ENCODE data around the gene ZNF532.
"Not testable (repeated sequence)": the region's sequence is repeated elsewhere in the genome, so short reads cannot be mapped to it uniquely, and the experiment has no call there.

ZNF532 gene, protein sequence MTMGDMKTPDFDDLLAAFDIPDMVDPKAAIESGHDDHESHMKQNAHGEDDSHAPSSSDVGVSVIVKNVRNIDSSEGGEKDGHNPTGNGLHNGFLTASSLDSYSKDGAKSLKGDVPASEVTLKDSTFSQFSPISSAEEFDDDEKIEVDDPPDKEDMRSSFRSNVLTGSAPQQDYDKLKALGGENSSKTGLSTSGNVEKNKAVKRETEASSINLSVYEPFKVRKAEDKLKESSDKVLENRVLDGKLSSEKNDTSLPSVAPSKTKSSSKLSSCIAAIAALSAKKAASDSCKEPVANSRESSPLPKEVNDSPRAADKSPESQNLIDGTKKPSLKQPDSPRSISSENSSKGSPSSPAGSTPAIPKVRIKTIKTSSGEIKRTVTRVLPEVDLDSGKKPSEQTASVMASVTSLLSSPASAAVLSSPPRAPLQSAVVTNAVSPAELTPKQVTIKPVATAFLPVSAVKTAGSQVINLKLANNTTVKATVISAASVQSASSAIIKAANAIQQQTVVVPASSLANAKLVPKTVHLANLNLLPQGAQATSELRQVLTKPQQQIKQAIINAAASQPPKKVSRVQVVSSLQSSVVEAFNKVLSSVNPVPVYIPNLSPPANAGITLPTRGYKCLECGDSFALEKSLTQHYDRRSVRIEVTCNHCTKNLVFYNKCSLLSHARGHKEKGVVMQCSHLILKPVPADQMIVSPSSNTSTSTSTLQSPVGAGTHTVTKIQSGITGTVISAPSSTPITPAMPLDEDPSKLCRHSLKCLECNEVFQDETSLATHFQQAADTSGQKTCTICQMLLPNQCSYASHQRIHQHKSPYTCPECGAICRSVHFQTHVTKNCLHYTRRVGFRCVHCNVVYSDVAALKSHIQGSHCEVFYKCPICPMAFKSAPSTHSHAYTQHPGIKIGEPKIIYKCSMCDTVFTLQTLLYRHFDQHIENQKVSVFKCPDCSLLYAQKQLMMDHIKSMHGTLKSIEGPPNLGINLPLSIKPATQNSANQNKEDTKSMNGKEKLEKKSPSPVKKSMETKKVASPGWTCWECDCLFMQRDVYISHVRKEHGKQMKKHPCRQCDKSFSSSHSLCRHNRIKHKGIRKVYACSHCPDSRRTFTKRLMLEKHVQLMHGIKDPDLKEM (N-terminal part only)

DNA sequence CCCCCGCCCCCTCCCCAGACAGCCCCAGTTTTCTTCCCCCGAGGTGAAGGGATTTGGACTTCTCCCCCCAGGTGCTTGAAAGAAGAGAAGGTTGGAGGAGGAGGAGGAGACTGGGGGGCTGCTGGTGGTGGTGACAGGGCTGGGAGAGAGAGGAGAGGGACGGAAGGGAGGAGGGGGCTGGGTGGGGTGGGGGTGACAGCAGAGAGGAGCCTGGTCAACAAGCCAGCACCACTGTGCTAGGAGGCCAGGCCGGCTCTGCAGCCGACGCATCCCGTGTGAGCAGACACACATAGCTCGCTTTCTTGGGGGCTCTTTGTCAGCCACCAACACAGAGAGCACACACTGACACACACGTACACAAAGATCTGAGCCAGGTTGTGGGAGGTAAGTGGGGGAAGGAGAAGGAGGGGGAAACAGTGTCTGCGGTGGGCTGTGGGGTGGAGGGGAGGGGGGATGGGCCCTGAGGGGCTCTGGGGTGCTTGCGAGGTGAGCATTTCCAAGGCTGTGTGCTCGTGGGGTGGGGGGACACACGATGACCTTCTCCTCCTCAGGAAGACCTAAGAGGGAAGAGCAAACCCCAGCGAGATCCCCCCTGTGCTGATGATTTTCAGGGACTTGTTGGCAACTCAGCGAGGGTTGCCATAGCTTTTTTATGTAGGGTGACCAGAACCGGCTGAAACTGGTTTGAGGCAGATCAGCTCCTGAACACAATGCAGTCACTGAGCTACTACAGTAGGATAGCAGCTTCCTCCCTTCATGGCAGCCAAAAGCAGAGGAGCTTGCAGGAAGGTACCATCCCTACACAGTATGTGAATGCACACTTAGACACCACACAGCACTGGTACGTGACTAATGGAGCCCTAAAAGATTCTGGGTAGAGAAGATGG is at the start of gene ZNF532:
TSS of gene ZNF532 (plus strand) at position 732 of the 887 bp plus-strand sequence. CDS start 53,411 bp downstream, outside the sequence.
- in situ Hi-C loops (cut with MboI; ENCODE audit: low sequenced_read_pairs): no loop called here

DNA sequence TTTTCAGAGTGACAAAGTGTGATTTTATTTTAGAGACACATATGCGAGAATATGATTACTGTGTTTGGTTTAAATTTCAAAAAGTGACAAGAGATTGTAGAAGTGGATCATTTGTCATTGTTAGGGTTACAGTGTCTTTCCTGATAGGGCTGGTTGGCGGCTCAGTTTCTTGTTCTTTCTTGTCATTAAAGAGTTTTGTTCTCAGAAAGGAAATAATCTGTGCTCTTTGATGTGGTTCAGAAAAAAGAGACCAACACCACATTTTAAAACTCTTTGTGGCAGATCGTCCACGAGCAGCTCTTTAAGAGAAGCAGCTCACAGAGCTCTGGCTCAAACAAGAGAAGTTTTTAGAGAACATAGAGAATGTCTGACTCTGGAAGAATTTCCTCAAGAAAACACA is 45.6 kb upstream of the ZNF532 start:
- in situ Hi-C loops (cut with MboI; ENCODE audit: low sequenced_read_pairs): no loop called here

DNA sequence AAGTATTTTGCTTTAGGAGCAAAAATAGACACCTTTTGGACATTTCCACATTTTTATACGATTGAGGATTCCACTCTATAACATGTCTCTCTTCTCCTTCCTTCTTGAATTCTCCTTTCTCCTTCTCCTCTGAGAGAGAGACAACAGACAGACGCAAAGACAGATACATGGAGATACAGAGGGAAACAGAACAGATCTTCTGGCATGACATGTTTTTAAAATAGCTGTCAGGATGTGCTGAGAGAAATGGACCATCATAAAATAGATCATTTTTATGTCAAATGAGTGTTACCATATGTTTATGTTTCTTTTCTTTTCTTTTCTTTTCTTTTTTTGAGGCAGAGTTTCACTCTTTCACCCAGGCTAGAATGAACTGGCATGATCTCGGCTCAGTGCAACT is 44.4 kb upstream of the ZNF532 start:
- in situ Hi-C loops (cut with MboI; ENCODE audit: low sequenced_read_pairs): no loop called here

DNA sequence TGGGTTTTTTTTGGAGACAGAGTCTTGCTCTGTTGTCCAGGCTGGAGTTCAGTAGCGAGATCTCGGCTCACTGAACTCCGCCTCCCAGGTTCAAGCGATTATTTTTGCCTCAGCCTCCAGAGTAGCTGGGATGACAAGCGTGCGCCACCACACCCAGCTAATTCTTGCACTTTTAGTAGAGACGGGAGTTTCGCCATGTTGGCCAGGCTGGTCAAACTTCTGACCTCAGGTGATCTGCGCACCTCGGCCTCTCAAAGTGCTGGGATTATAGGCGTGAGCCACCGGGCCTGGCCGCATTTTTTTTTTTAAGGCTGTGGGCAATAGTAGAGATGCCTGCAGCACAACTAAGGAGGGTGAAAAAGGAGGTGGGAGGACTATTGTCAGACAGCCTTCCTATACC is 41.7 kb upstream of the ZNF532 start:
- in situ Hi-C loops (cut with MboI; ENCODE audit: low sequenced_read_pairs): no loop called here

DNA sequence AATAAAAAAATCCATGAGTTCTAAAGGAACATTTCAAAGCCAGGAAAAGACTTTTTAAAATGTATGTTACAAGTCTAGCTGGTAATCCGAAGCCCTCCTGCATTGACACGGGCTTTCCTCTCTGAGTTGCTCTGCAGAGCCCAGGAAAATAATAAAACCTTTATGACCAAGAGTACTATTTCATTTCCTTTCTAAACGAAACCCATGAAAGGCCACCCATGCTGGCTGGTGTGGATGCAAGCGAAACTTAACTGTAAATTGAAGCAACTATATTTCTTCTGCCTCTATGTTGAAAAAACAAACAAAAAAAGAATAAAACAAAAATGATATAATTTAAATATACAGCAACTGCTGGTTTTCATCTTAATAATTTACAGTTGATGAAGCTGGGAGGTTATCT is 41.3 kb upstream of the ZNF532 start:
- in situ Hi-C loops (cut with MboI; ENCODE audit: low sequenced_read_pairs): no loop called here

DNA sequence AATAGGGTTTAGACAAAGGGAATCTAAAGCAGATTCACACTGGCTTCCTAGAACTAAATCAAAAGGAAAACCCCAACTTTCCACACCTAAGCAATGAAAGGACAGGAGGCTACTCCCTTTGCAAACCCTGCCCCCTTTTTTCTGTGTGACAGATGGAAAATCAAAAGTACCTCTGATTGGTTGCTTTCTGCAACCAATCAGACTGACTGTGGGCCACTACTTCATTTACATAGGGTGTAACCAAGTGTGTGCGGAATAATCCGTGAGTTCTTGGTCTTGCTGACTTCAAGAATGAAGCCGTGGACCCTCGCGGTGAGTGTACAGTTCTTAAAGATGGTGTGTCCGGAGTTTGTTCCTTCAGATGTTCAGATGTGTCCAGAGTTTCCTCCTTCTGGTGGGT is 37.8 kb upstream of the ZNF532 start:
- in situ Hi-C loops (cut with MboI; ENCODE audit: low sequenced_read_pairs): not testable (repeated sequence)

DNA sequence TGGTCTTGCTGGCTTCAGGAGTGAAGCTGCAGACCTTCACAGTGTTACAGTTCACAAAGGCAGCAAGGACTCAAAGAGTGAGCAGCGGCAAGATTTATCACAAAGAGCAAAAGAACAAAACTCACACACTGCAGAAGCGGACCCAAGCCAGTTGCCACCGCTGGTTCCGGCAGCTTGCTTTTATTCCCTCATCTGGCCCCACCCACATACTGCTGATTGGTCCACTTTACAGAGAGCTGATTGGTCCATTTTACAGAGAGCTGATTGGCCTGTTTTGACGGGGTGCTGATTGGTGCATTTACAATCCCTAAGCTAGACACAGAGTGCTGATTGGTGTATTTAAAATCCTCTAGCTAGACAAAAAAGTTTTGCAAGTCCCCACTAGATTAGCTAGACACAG is 37.2 kb upstream of the ZNF532 start:
- in situ Hi-C loops (cut with MboI; ENCODE audit: low sequenced_read_pairs): no loop called here

DNA sequence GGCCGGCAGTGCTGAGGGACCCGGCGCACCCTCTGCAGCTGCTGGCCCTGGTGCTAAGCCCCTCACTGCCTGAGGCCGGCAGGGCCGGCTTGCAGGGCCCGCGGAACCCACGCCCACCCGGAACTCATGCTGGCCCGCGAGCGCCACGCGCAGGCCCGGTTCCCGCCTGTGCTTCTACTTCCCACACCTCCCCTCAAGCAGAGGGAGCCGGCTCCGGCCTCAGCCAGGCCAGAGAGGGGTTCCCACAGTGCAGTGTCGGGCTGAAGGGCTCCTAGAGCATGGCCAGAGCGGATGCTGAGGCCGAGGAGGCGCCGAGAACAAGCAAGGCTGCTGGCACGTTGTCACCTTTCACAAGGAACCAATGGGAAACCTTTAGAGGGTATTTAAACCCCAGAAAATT is 36.8 kb upstream of the ZNF532 start:
- in situ Hi-C loops (cut with MboI; ENCODE audit: low sequenced_read_pairs): no loop called here

DNA sequence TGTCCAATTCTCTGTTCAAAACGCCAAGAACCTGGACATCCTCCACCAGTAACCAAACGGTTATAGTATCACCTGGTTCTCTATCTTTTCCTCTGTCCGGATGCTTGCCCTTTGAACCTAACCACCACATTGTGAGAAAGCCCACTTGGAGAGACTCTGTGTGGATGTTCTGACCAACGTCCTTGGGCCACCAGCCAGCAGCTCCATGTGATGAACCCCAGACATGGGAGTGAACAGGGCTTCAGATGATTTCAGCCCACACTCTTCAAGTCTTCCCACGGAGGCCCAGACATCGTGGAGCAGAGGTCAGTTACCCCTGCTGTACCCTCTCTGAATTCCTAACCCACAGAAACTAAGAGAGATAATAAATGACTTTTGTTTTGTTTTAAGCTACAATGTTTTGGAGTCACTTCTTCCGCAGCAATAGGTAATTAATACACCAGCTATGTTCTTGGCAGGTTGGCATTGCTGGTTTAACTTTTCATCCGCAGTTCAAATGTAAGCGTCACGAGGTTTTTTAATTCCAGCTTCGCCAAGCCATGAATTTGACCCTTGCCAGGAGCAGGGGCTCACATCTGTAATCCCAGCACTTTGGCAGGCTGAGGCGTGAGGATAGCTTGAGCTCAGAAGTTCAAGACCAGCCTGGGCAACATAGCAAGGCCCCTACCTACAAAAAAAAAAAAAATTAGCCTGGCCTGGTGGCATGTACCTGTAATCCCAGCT is 36.1 kb upstream of the ZNF532 start:
- in situ Hi-C loops (cut with MboI; ENCODE audit: low sequenced_read_pairs): no loop called here

DNA sequence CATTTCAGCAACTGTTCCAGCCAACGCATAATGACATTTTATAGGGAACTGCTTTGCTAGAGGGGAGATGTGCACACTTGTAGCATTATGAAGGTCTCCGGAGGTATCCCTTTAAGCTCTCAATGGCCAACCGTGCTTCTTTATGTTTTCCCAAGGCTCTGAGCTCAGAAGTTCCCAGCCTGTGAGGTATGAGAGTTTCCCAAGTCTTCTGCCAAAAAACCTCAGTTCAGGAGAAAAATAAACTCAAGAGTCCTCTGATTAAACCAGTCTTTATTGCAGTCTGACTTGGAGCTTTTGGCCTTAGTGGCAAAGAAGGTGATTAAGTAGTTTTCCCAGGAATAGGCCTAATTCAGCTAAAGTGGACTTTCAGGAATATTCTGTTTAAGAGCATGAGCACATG is 35.4 kb upstream of the ZNF532 start:
- in situ Hi-C loops (cut with MboI; ENCODE audit: low sequenced_read_pairs): no loop called here

DNA sequence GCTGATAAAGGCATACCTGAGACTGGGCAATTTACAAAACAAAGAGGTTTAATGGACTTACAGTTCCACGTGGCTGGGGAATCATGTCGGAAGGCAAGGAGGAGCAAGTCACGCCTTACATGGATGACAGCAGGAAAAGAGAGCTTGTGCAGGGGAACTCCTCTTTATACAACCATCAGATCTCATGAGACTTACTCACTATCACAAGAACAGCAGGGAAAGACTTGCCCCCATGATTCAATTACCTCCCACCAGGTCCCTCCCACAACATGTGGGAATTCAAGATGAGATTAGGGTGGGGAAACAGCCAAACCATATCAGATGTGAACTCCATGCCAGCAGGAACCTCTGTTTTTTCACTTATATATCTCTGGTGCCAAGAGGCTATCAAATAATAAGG is 34.8 kb upstream of the ZNF532 start:
- in situ Hi-C loops (cut with MboI; ENCODE audit: low sequenced_read_pairs): not testable (repeated sequence)

DNA sequence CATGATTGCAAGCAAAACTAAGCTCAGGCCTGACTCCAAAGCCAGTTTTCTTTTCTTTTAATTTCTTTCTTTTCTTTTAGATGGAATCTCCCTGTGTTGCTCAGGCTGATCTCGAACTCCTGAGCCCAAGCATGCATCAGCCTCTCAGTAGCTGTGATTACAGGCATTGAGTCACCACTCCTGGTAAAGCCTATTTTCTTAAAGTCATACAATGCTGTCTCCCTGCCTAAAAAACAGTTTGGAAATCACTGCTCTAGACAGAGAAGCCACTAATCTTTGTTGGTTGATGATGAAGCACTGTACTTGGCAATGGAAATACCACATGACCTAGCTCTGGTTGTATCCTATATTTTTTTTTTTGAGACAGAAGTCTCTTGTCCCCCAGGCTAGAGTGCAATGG is 33.1 kb upstream of the ZNF532 start:
- in situ Hi-C loops (cut with MboI; ENCODE audit: low sequenced_read_pairs): no loop called here

DNA sequence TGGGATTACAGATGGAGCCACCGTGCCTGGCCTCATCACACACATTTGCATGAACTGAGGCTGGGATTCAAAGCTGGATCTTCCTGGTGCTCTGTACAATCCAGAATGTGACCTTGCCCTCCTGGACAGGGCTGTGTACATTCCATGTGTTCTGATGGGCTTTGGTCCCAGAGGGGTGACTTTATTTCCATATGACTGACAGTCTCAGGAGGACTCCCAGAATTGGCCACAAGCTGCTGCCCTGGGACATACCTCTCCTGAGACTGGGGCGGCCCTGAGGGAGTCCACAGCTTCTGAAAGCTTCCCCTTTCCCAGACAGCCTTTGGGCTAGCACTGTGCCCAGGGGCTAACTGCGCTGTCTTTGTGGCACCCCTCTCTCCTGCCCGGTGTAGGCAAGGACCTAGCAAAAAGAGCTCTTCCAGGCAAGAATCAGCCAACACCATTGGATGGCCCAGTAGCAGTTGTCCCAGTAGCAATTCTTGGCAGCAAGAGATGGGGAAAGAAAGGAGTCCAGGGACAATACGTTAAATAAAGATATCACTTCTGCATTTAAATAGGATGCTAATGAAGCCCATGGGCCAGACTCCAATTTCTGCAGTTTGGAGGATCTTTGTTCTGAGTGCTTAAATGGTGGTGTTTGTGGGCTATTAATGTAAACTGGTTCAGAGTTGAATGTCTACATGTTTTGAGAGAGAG is 26.4 kb upstream of the ZNF532 start:
- in situ Hi-C loops (cut with MboI; ENCODE audit: low sequenced_read_pairs): no loop called here

DNA sequence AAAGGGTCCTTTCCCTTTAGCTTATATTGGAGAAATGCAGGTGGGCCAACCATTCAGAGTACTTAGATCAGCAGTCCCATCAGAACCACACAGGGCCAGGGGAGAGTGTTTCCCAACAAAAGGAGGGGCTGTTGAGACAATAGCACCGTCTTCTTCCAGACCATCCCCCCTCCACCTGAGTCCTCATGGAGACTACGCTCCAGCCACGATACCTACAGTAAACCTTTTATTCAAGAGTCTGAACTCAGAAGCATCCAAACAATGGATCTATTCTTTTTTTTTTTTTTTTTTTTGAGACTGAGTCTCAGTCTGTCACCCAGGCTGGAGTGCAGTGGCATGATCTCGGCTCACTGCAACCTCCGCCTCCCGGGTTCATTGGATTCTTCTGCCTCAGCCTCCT is 25.7 kb upstream of the ZNF532 start:
- in situ Hi-C loops (cut with MboI; ENCODE audit: low sequenced_read_pairs): no loop called here

DNA sequence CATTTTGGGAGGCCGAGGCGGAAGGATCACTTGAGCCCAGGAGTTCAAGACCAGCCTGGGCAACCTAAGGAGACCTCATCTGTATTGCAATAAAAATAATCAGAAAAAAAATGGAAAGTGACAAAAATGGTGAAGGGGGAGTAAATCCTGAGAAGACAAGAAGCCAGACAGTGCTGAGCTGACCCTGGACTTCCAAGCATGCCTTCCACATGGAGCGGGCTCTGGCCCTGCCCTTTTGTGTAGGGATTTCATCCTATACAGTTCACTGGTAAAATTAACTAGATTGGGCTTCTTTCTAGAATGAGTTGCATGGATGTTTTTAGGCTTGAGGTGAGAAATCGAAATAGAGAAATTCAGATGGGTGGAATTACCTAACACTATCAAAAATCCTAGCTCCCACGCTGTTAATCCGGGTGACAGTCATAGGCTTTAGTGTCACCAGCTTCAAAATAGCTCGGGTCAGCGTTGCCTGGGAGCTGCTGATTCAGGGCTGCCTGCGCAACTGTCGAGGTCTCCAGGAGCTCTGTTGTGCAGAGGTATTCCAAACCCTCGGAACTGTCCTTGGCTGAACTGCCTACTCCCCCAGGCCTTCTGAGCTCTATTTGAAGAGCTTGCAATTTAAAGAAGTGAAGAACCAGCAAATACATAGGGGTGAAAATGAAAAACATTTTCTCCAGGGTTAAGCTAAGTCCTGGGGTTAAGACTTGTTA is 21.5 kb upstream of the ZNF532 start:
- in situ Hi-C loops (cut with MboI; ENCODE audit: low sequenced_read_pairs): no loop called here

DNA sequence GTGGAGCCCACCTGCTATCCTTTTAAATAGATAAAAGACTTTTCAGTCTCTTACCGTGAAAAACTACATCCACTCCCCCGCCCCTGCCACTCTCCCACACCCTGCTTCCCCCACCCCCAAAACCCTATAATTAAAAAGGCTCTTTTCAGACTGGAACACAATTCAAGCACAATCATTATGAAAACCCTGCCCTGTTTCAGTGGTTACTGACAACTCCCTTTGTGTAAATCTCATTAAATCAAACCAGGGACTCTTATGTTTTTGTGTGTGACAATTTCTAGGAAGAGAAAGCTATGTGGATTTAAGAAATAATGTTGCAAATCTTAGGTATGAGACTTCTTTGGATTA is 21.0 kb upstream of the ZNF532 start:
- in situ Hi-C loops (cut with MboI; ENCODE audit: low sequenced_read_pairs): no loop called here

DNA sequence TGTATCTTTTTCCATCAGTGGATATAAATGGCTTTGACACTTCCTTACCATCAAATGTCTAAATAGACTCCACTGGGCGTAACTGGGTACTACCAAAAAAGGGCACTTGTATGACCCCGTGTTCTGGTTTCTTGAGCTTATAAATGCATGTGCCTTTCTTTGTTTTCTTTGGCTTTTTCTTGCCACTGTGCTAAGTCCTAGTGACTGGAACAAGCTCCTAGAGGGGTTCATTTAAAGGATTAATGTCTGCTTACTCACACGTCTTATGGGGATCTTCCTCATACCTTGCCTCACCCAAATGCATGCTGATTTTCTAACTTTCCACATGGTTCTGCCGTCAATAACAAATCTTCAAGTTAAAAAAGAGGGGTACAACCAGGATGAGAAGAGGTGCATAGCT is 19.8 kb upstream of the ZNF532 start:
- in situ Hi-C loops (cut with MboI; ENCODE audit: low sequenced_read_pairs): no loop called here

DNA sequence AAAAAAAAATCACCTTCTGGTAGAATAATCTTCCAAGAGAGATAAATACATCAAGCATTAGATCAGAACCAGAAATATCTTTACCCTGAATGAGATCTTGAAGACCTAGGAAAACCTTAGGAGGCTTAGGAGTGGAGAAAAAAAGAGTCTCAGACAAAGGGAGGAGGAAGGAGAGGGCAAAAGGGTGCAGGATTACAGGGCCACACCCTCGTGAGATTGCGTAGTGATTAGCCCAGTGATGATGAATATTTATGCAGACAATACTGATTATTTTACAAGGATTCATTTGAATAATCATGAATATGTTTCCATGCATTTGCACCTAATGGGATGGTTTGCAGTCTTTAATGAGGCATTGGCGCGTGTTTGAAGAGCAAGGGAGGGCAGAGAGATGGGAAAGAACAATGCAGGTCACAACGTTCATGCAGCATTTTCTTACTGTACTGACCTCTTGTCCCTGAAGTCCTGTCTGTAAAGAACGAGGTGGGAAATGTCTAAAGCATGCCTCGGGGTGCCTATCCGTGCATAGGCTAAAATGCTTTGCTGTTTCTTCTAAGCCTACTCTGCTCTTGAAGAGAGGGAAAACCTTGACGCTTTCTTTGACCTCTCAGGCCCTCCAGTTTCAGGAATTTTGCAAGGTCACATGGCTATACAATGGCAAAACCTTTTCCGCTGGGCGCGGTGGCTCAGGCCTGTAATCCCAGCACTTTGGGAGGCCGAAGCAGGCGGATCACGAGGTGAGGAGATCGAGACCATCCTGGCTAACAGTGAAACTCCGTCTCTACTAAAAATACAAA is 18.6 kb upstream of the ZNF532 start:
- in situ Hi-C loops (cut with MboI; ENCODE audit: low sequenced_read_pairs): no loop called here
